Mammary epithelial cell (primary cell): ENCODE results near the gene GSTA5.

Experiments
- CTCF ChIP-seq, 2 donors: IDR thresholded peaks in 1 of 2; conservative IDR thresholded peaks in 1 of 2; 2 replicates each; pipeline ENCODE4 v1.5.1; 2011 to 2012; ENCODE audit warnings: inconsistent platforms in 2 of 2, low read length in 2 of 2, mild to moderate bottlenecking in 2 of 2, control low read depth in 1 of 2, low read depth in 1 of 2; ENCODE audit not compliant: insufficient read depth in 1 of 2; ENCODE audit errors: extremely low read depth in 1 of 2
- EZH2 ChIP-seq: IDR thresholded peaks from 2 replicates; pipeline ENCODE4 v1.6.1; 2012; ENCODE audit warnings: low read length, inconsistent platforms, borderline replicate concordance

- no peak for TF ChIP-seq CTCF (conservative IDR thresholded peaks at IDR 0.05 in 1 of 2, IDR thresholded peaks at IDR 0.05 in 1 of 2; ENCODE audit: extremely low read depth in 1 of 2, insufficient read depth in 1 of 2, low read depth in 1 of 2, low read length in 2 of 2)
- no peak for TF ChIP-seq EZH2
These were observed 35.6 kb upstream of the GSTA5 start for GRCh38 chr6:52876056-52876787.
